ENCODE results near the gene FSTL4.

GRCh38 chr5:133434336-133434735, 178.0 kb downstream of the FSTL4 start:
- TF ChIP-seq CTCF (IDR thresholded peaks at IDR 0.05) (no peak), POLR2AphosphoS5 (IDR thresholded peaks at IDR 0.05) (no peak), POLR2A (IDR thresholded peaks at IDR 0.05) (no peak)

Data from prostate gland (tissue), 2 donors.